HL-60 (cell line): ENCODE data around the gene VWC2.

Experiments
- DNase-seq, 2 experiments: peaks; one replicate each; pipeline ENCODE4 v3.0.0-alpha.2; 2010 to 2020; ENCODE audit warnings: low read depth in 1 of 2, low spot score in 1 of 2
- H3K27ac ChIP-seq: fragments of 250-450 bp; sonication (Bioruptor Pico); replicated peaks from 2 replicates; pipeline ENCODE4 v1.5.1; 2020; ENCODE audit warnings: mild to moderate bottlenecking, moderate library complexity
- H3K27me3 ChIP-seq: fragments of 250-450 bp; sonication (Bioruptor Pico); 2 replicates; pipeline ENCODE4 v1.5.1; 2021; ENCODE audit warnings: mild to moderate bottlenecking, moderate library complexity; ENCODE audit not compliant: insufficient read depth, poor library complexity, severe bottlenecking
- H3K4me3 ChIP-seq: replicated peaks from 2 replicates; pipeline ENCODE4 v1.5.1; 2011; ENCODE audit warnings: mild to moderate bottlenecking, control low read depth, low read length; ENCODE audit not compliant: insufficient read depth
- CTCF ChIP-seq: IDR thresholded peaks from one replicate; pipeline ENCODE4 v1.5.1; 2011; ENCODE audit warnings: low read length, control low read depth, inconsistent platforms; ENCODE audit not compliant: insufficient read depth
- GABPA ChIP-seq: IDR thresholded peaks from 2 replicates; pipeline ENCODE4 v1.6.1; 2012; ENCODE audit warnings: low read depth
- POLR2AphosphoS5 ChIP-seq: IDR thresholded peaks from 2 replicates; pipeline ENCODE4 v1.6.1; 2012; ENCODE audit warnings: low read depth
- REST ChIP-seq: IDR thresholded peaks from 2 replicates; pipeline ENCODE4 v1.6.1; 2012; ENCODE audit warnings: low read depth; ENCODE audit not compliant: insufficient replicate concordance
- SPI1 ChIP-seq: IDR thresholded peaks from 2 replicates; pipeline ENCODE4 v1.6.1; 2012; ENCODE audit warnings: low read depth, mild to moderate bottlenecking, borderline replicate concordance

Gene VWC2

GRCh38 chr7:49852619-49853462 is 79.4 kb downstream of the VWC2 start:
- TF ChIP-seq CTCF: peak; percentile 84
- 0 out of 2 replicates have a peak, but pooled peaks have one; percentile 20 for TF ChIP-seq SPI1
- no peak for TF ChIP-seq GABPA
- peak; percentile 11 to 42 for DNase-seq
- no peaks in the 10 kb centered on the region for H3K27me3 ChIP-seq
- no peak overlapping the region for H3K4me3 ChIP-seq
- no peak overlapping the region for H3K27ac ChIP-seq

GRCh38 chr7:49855281-49855980 is 82.0 kb downstream of the VWC2 start:
- Histone ChIP-seq H3K27ac (no peak overlapping the region), H3K27me3 (no peaks in the 10 kb centered on the region), H3K4me3 (no peak overlapping the region)
- no peak for TF ChIP-seq REST
- no peak for TF ChIP-seq POLR2AphosphoS5
- no peak for TF ChIP-seq SPI1
- no peak for TF ChIP-seq CTCF
- TF ChIP-seq GABPA: no peak
- no peak for DNase-seq

GRCh38 chr7:49860293-49860692 is 86.9 kb downstream of the VWC2 start:
- DNase-seq: no peak
- TF ChIP-seq POLR2AphosphoS5 (no peak), CTCF (no peak), SPI1 (no peak), REST (no peak), GABPA (no peak)
- no peaks in the 10 kb centered on the region for H3K27me3 ChIP-seq
- no peak overlapping the region for H3K27ac ChIP-seq
- no peak overlapping the region for H3K4me3 ChIP-seq
